Glomerular visceral epithelial cell (primary cell): ENCODE results near the gene TMEM222.

Experiments
- DNase-seq: peaks from one replicate; pipeline ENCODE4 v3.0.0-alpha.2; 2016; ENCODE audit errors: extremely low spot score

The TMEM222 gene

GRCh38 chr1:27341525-27342252, 19.7 kb downstream of the TMEM222 start, which contains the start of gene SYTL1:
TSS of gene SYTL1 (plus strand) at chr1:27342022. CDS start at chr1:27345335, 3,313 bp downstream.
- peak; percentile 82 for DNase-seq

- no peak for DNase-seq
Measured at GRCh38 chr1:27342391-27342777, 20.4 kb downstream of the TMEM222 start.

GRCh38 chr1:27342778-27343638, 21.0 kb downstream of the TMEM222 start:
- no peak for DNase-seq

GRCh38 chr1:27343639-27344025, 21.7 kb downstream of the TMEM222 start:
- no peak for DNase-seq

GRCh38 chr1:27345272-27345671, 23.3 kb downstream of the TMEM222 start:
- no peak for DNase-seq

- no peak for DNase-seq
Measured at GRCh38 chr1:27346357-27346756, 24.4 kb downstream of the TMEM222 start.

- DNase-seq: no peak
Measured at GRCh38 chr1:27346991-27347624, 25.1 kb downstream of the TMEM222 start.

- peak; percentile 73 for DNase-seq
Measured at GRCh38 chr1:27348861-27349783, 27.2 kb downstream of the TMEM222 start.

- DNase-seq: no peak
Measured at GRCh38 chr1:27349784-27350662, 28.1 kb downstream of the TMEM222 start.

- no peak for DNase-seq
Measured at GRCh38 chr1:27350663-27351540, 28.9 kb downstream of the TMEM222 start.

- no peak for DNase-seq
Measured at GRCh38 chr1:27351541-27352107, 29.7 kb downstream of the TMEM222 start.

GRCh38 chr1:27353166-27353565, 31.2 kb downstream of the TMEM222 start:
- no peak for DNase-seq

GRCh38 chr1:27353629-27354028, 31.7 kb downstream of the TMEM222 start:
- no peak for DNase-seq

- no peak for DNase-seq
Measured at GRCh38 chr1:27355683-27356082, 33.7 kb downstream of the TMEM222 start.

GRCh38 chr1:27356277-27356618, 34.3 kb downstream of the TMEM222 start:
- no peak for DNase-seq

GRCh38 chr1:27356619-27357280, 34.8 kb downstream of the TMEM222 start:
- DNase-seq: no peak

- peak; percentile 51 for DNase-seq
Measured at GRCh38 chr1:27357281-27358037, 35.5 kb downstream of the TMEM222 start.
